Measurements from ENCODE around the gene TM2D1.
A peak's percentile ranks its signal among the peaks of the same experiment; 100 is the strongest.

DNA sequence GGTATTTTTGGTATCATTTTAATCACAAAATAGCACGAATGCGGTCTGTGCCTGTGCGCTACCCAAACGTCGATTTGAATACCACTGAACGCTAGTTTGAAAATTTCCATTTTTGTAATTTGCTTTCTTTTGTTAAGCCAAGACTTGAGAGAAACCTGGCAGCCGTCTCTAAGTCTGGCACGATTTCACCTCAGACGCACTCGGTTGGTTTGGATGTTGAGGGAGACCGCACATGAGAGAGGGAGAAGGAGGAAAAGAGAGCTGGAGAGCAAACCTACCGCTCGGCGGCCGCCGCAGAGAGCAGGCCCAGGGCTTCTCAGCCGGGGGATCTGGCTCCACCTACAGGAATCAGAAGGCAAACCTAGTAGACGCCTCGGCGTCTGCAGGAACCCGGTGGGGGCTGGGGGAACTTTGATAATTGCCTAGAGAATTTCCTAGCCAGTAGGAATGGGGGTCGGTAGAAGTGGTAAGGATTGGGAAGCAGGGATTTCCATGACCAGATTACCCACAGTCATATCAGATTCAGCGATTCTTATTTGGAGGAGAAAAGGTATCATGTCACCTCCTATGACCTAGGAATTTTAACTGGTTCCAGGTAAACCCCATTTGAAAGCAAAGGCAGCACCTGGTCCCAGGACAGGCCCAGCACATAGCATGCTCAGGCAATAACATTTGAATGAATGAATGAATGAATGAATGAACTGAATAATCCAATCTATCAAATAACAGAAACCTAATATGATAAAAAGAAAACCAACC is 83.2 kb downstream of the TM2D1 start:
- TF ChIP-seq EZH2 (IDR thresholded peaks at IDR 0.05) (no peak), EZH2phosphoT487 (IDR thresholded peaks at IDR 0.05) (no peak)
- TF ChIP-seq, protein P1, sequence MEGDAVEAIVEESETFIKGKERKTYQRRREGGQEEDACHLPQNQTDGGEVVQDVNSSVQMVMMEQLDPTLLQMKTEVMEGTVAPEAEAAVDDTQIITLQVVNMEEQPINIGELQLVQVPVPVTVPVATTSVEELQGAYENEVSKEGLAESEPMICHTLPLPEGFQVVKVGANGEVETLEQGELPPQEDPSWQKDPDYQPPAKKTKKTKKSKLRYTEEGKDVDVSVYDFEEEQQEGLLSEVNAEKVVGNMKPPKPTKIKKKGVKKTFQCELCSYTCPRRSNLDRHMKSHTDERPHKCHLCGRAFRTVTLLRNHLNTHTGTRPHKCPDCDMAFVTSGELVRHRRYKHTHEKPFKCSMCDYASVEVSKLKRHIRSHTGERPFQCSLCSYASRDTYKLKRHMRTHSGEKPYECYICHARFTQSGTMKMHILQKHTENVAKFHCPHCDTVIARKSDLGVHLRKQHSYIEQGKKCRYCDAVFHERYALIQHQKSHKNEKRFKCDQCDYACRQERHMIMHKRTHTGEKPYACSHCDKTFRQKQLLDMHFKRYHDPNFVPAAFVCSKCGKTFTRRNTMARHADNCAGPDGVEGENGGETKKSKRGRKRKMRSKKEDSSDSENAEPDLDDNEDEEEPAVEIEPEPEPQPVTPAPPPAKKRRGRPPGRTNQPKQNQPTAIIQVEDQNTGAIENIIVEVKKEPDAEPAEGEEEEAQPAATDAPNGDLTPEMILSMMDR (IDR thresholded peaks at IDR 0.05) = peak; percentile 73

All from neural progenitor cell (in vitro differentiated cells).